HepG2 (cell line): ENCODE measurements around the gene DCAKD. TPM values are rescaled to one million over a fixed set of nuclear protein-coding genes. Genes with fewer than 3 reads are reported as not detected.

Experiments
- DR1 ChIP-seq: sonication (generic); formaldehyde crosslinking; IDR thresholded peaks from 2 replicates; pipeline ENCODE4 v1.8.0; 2021; ENCODE audit warnings: mild to moderate bottlenecking, missing genetic modification reagents, inconsistent platforms
- EHMT2 ChIP-seq: fragments of 200-600 bp; sonication (generic); IDR thresholded peaks from 2 replicates; pipeline ENCODE4 v1.7.0; 2017; ENCODE audit warnings: antibody characterized with exemption, low read depth, low read length, borderline replicate concordance
- HOXA7 ChIP-seq: sonication (generic); formaldehyde crosslinking; IDR thresholded peaks from 2 replicates; pipeline ENCODE4 v1.8.1; 2022; ENCODE audit warnings: mild to moderate bottlenecking, missing genetic modification reagents, moderate library complexity
- JUNB ChIP-seq: sonication (generic); formaldehyde crosslinking; IDR thresholded peaks from 2 replicates; pipeline ENCODE4 v1.8.0; 2022; ENCODE audit warnings: missing genetic modification reagents, mild to moderate bottlenecking, borderline replicate concordance
- KDM6A ChIP-seq: IDR thresholded peaks from 2 replicates; pipeline ENCODE4 v1.6.1; 2016; ENCODE audit warnings: low read depth
- MYC ChIP-seq: sonication (generic); formaldehyde crosslinking; IDR thresholded peaks from 2 replicates; pipeline ENCODE4 v1.9.0; 2021; ENCODE audit warnings: missing genetic modification reagents, borderline replicate concordance
- TGIF2 ChIP-seq: IDR thresholded peaks from 2 replicates; pipeline ENCODE4 v1.6.1; 2016; ENCODE audit warnings: control low read depth, missing compliant biosample characterization
- TSC22D2 ChIP-seq: sonication (generic); formaldehyde crosslinking; IDR thresholded peaks from 2 replicates; pipeline ENCODE4 v1.5.1; 2020; ENCODE audit warnings: missing genetic modification reagents, mild to moderate bottlenecking, borderline replicate concordance
- ZBTB8A ChIP-seq: sonication (generic); formaldehyde crosslinking; IDR thresholded peaks from 2 replicates; pipeline ENCODE4 v1.4.0; 2020; ENCODE audit warnings: mild to moderate bottlenecking, low read depth, missing genetic modification reagents, borderline replicate concordance
- ZFP37 ChIP-seq: sonication (generic); formaldehyde crosslinking; IDR thresholded peaks from 2 replicates; pipeline ENCODE4 v1.4.0; 2020; ENCODE audit warnings: missing genetic modification reagents, borderline replicate concordance
- ZFP41 ChIP-seq: sonication (generic); formaldehyde crosslinking; IDR thresholded peaks from 2 replicates; pipeline ENCODE4 v1.4.0; 2020; ENCODE audit warnings: mild to moderate bottlenecking, missing genetic modification reagents, borderline replicate concordance
- ZMAT3 ChIP-seq: sonication (generic); formaldehyde crosslinking; conservative IDR thresholded peaks from 2 replicates; pipeline ENCODE4 v1.7.0; 2021; ENCODE audit warnings: missing genetic modification reagents
- ZNF234 ChIP-seq: sonication (generic); formaldehyde crosslinking; conservative IDR thresholded peaks from 2 replicates; pipeline ENCODE4 v1.5.1; 2020; ENCODE audit warnings: mild to moderate bottlenecking, missing genetic modification reagents
- ZNF235 ChIP-seq: sonication (generic); formaldehyde crosslinking; IDR thresholded peaks from 2 replicates; pipeline ENCODE4 v1.8.1; 2023; ENCODE audit warnings: mild to moderate bottlenecking, missing genetic modification reagents, borderline replicate concordance
- ZNF260 ChIP-seq: sonication (generic); formaldehyde crosslinking; IDR thresholded peaks from 2 replicates; pipeline ENCODE4 v1.4.0; 2020; ENCODE audit warnings: missing genetic modification reagents, low read depth, mild to moderate bottlenecking, borderline replicate concordance
- ZNF547 ChIP-seq: sonication (generic); formaldehyde crosslinking; IDR thresholded peaks from 2 replicates; pipeline ENCODE4 v1.5.1; 2020; ENCODE audit warnings: mild to moderate bottlenecking, missing genetic modification reagents
- ZNF644 ChIP-seq: IDR thresholded peaks from 2 replicates; pipeline ENCODE4 v1.6.1; 2016; ENCODE audit warnings: low read depth
- ZNF780A ChIP-seq: sonication (generic); formaldehyde crosslinking; IDR thresholded peaks from 2 replicates; pipeline ENCODE4 v1.8.0; 2022; ENCODE audit warnings: mild to moderate bottlenecking, missing genetic modification reagents, moderate library complexity
- ZNF790 ChIP-seq: sonication (generic); formaldehyde crosslinking; IDR thresholded peaks from 2 replicates; pipeline ENCODE4 v1.8.0; 2022; ENCODE audit warnings: missing genetic modification reagents, mild to moderate bottlenecking, borderline replicate concordance
- ZNF891 ChIP-seq: sonication (generic); formaldehyde crosslinking; IDR thresholded peaks from 2 replicates; pipeline ENCODE4 v1.5.0; 2020; ENCODE audit warnings: mild to moderate bottlenecking, missing genetic modification reagents
- polyA plus RNA-seq, 8 experiments: library from polyadenylated mRNA; depleted of rRNA in 3 of 8; stranded (reverse) in 7 of 8; unstranded in 1 of 8; fragments of >200 nt; fragmentation: Illumina TruSeq in 4 of 8; extraction: Trizol in 4 of 8; gene quantifications; 2 replicates each; pipeline versions ENCODE4 v1.2.1 to v1.2.3, GENCODE V29; 2011 to 2016; ENCODE audit warnings: low read depth in 4 of 8, missing spikeins in 1 of 8, mixed read lengths in 1 of 8; ENCODE audit not compliant: insufficient read depth in 1 of 8
- total RNA-seq, 5 experiments: library from RNA; depleted of rRNA; stranded (reverse); fragments of >200 nt; fragmentation: Illumina TruSeq; extraction: Trizol; gene quantifications; 2 replicates each; pipeline ENCODE4 v1.2.3, GENCODE V29; 2016; ENCODE audit warnings: low read depth in 1 of 5
- TF ChIP-seq, protein P1 (sequence below): IDR thresholded peaks from 2 replicates; pipeline ENCODE4 v1.6.1; 2016
- TF ChIP-seq, protein P2 (sequence below): IDR thresholded peaks from 2 replicates; pipeline ENCODE4 v1.6.1; 2016; ENCODE audit warnings: missing biosample characterization, missing genetic modification reagents, low read depth
- TF ChIP-seq, protein P3 (sequence below): sonication (generic); formaldehyde crosslinking; IDR thresholded peaks from 2 replicates; pipeline ENCODE4 v1.4.0; 2020; ENCODE audit warnings: missing genetic modification reagents
- TF ChIP-seq, protein P4 (sequence below): sonication (generic); formaldehyde crosslinking; IDR thresholded peaks from 2 replicates; pipeline ENCODE4 v1.4.0; 2020; ENCODE audit warnings: low read depth, missing genetic modification reagents

The DCAKD gene
- total and polyA plus RNA-seq, 2 of the 13 experiments (the other 11 are each of a cell fraction or from before 2014, with no cell fraction given) = 25.9 to 29.2 TPM

DNA sequence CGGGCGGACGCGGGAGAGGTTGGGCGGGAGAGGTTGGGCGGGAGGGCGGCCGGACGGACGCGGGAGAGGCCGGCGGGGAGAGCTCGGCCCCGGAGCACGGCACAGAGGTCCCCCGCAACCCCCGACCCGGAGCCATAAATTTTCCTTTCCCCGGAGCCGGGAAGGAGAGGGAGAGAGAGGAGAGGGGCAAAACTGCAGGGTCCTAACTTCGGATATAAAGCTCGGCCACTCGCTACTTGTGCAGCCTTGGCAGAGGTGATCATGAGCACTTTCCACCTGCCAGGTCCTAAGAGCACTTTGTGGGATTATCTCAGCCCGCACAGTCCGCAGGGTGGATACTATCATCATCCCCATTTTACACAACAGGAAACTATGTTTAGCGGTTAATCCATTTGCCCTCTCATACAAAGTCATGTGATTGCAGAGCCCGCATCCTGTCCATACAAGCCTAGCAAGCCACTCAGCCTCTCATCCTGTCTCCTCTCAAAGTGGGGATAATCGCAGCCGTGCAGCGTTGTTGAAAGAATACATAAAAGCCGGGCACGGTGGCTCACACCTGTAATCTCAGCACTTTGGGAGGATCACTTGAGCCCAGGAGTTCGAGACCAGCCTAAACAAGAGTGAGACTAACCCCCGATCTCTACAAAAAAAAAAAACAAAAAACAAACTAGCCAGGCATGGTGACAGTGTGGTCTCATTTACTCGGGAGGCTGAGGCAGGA is 780 bp upstream of the DCAKD start (continued):
- TF ChIP-seq HOXA7 (CRISPR knock-in tag) = no peak
- TF ChIP-seq ZNF891 = no peak
- no peak for TF ChIP-seq ZFP41 (CRISPR knock-in tag)
- TF ChIP-seq, protein P1, sequence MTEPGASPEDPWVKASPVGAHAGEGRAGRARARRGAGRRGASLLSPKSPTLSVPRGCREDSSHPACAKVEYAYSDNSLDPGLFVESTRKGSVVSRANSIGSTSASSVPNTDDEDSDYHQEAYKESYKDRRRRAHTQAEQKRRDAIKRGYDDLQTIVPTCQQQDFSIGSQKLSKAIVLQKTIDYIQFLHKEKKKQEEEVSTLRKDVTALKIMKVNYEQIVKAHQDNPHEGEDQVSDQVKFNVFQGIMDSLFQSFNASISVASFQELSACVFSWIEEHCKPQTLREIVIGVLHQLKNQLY (CRISPR knock-in tag) = no peak
- TF ChIP-seq ZNF780A (CRISPR knock-in tag) = no peak
- TF ChIP-seq ZNF790 = no peak
- no peak for TF ChIP-seq ZBTB8A (CRISPR knock-in tag)
- TF ChIP-seq, protein P2, sequence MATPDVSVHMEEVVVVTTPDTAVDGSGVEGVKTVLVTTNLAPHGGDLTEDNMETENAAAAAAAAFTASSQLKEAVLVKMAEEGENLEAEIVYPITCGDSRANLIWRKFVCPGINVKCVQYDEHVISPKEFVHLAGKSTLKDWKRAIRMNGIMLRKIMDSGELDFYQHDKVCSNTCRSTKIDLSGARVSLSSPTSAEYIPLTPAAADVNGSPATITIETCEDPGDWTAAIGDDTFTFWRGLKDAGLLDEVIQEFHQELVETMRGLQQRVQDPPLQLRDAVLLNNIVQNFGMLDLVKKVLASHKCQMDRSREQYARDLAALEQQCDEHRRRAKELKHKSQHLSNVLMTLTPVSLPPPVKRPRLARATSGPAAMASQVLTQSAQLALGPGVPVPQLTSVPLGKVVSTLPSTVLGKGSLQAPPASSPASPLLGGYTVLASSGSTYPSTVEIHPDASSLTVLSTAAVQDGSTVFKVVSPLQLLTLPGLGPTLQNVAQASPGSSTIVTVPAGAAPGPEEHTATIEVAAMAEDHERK (CRISPR knock-in tag) = no peak
- no peak for TF ChIP-seq KDM6A (CRISPR knock-in tag)
- TF ChIP-seq ZNF547 (CRISPR knock-in tag) = no peak
- TF ChIP-seq ZMAT3 (CRISPR knock-in tag) = no peak
- TF ChIP-seq, protein P3, sequence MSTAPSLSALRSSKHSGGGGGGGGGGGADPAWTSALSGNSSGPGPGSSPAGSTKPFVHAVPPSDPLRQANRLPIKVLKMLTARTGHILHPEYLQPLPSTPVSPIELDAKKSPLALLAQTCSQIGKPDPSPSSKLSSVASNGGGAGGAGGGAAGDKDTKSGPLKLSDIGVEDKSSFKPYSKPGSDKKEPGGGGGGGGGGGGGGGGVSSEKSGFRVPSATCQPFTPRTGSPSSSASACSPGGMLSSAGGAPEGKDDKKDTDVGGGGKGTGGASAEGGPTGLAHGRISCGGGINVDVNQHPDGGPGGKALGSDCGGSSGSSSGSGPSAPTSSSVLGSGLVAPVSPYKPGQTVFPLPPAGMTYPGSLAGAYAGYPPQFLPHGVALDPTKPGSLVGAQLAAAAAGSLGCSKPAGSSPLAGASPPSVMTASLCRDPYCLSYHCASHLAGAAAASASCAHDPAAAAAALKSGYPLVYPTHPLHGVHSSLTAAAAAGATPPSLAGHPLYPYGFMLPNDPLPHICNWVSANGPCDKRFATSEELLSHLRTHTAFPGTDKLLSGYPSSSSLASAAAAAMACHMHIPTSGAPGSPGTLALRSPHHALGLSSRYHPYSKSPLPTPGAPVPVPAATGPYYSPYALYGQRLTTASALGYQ (CRISPR knock-in tag) = no peak
- no peak for TF ChIP-seq ZNF234 (CRISPR knock-in tag)
- TF ChIP-seq, protein P4, sequence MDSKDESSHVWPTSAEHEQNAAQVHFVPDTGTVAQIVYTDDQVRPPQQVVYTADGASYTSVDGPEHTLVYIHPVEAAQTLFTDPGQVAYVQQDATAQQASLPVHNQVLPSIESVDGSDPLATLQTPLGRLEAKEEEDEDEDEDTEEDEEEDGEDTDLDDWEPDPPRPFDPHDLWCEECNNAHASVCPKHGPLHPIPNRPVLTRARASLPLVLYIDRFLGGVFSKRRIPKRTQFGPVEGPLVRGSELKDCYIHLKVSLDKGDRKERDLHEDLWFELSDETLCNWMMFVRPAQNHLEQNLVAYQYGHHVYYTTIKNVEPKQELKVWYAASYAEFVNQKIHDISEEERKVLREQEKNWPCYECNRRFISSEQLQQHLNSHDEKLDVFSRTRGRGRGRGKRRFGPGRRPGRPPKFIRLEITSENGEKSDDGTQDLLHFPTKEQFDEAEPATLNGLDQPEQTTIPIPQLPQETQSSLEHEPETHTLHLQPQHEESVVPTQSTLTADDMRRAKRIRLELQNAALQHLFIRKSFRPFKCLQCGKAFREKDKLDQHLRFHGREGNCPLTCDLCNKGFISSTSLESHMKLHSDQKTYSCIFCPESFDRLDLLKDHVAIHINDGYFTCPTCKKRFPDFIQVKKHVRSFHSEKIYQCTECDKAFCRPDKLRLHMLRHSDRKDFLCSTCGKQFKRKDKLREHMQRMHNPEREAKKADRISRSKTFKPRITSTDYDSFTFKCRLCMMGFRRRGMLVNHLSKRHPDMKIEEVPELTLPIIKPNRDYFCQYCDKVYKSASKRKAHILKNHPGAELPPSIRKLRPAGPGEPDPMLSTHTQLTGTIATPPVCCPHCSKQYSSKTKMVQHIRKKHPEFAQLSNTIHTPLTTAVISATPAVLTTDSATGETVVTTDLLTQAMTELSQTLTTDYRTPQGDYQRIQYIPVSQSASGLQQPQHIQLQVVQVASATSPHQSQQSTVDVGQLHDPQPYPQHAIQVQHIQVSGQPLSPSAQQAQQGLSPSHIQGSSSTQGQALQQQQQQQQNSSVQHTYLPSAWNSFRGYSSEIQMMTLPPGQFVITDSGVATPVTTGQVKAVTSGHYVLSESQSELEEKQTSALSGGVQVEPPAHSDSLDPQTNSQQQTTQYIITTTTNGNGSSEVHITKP (CRISPR knock-in tag) = no peak
- TF ChIP-seq ZNF644 (CRISPR knock-in tag) = no peak
- TF ChIP-seq DR1 (CRISPR knock-in tag) = no peak
- no peak for TF ChIP-seq JUNB (CRISPR knock-in tag)
- TF ChIP-seq ZNF235 = no peak
- TF ChIP-seq TGIF2 (CRISPR knock-in tag) = no peak
- TF ChIP-seq MYC (CRISPR knock-in tag) = no peak; the same call in 1 of the 2 replicates
- no peak for TF ChIP-seq ZFP37 (CRISPR knock-in tag)
- no peak for TF ChIP-seq TSC22D2
- no peak for TF ChIP-seq EHMT2
- no peak for TF ChIP-seq ZNF260 (CRISPR knock-in tag)
